MM.1S (cell line): ENCODE data around the gene CNTROB.

Source experiments
- DNase-seq: peaks from one replicate; pipeline ENCODE4 v3.0.0-alpha.2; 2015
- H2AFZ ChIP-seq: fragments of 300-600 bp; sonication (generic); 2 replicates; pipeline ENCODE4 v1.6.0; 2016; ENCODE audit warnings: antibody characterized with exemption, low read length
- H3F3A ChIP-seq: fragments of 300-600 bp; sonication (generic); 2 replicates; pipeline ENCODE4 v1.6.1; 2016; ENCODE audit warnings: mild to moderate bottlenecking, antibody characterized with exemption, low read length, moderate library complexity, mixed read lengths; ENCODE audit not compliant: insufficient read depth
- H3K27ac ChIP-seq: fragments of 300-600 bp; sonication (generic); 2 replicates; pipeline ENCODE4 v1.5.1; 2016; ENCODE audit warnings: mild to moderate bottlenecking, low read length
- H3K27me3 ChIP-seq: fragments of 300-600 bp; sonication (generic); replicated peaks from 2 replicates; pipeline ENCODE4 v1.6.0; 2016; ENCODE audit warnings: low read length; ENCODE audit not compliant: insufficient read depth
- H3K36me3 ChIP-seq: fragments of 300-600 bp; sonication (generic); replicated peaks from 2 replicates; pipeline ENCODE4 v1.6.1; 2016; ENCODE audit warnings: mild to moderate bottlenecking, low read length, mixed read lengths; ENCODE audit not compliant: insufficient read depth
- H3K4me1 ChIP-seq: fragments of 300-600 bp; sonication (generic); 2 replicates; pipeline ENCODE4 v1.6.1; 2016; ENCODE audit warnings: low read length, mixed read lengths
- H3K4me2 ChIP-seq: fragments of 300-600 bp; sonication (generic); 2 replicates; pipeline ENCODE4 v1.6.0; 2016; ENCODE audit warnings: low read depth, low read length
- H3K4me3 ChIP-seq: fragments of 300-600 bp; sonication (generic); 2 replicates; pipeline ENCODE4 v1.5.1; 2016; ENCODE audit warnings: low read length, mixed read lengths
- H3K79me2 ChIP-seq: fragments of 300-600 bp; sonication (generic); 2 replicates; pipeline ENCODE4 v1.6.1; 2016; ENCODE audit warnings: mixed run types, low read length, mixed read lengths
- H3K9ac ChIP-seq: fragments of 300-600 bp; sonication (generic); 2 replicates; pipeline ENCODE4 v1.6.1; 2016; ENCODE audit warnings: low read length, mixed read lengths
- H3K9me2 ChIP-seq: fragments of 300-600 bp; sonication (generic); replicated peaks from 2 replicates; pipeline ENCODE4 v1.6.1; 2016; ENCODE audit warnings: mild to moderate bottlenecking, low read length, mixed read lengths; ENCODE audit not compliant: insufficient read depth
- H3K9me3 ChIP-seq: fragments of 300-600 bp; sonication (generic); replicated peaks from 2 replicates; pipeline ENCODE4 v1.6.1; 2016; ENCODE audit warnings: mild to moderate bottlenecking, low read length, mixed read lengths; ENCODE audit not compliant: insufficient read depth
- H4K20me1 ChIP-seq: fragments of 300-600 bp; sonication (generic); 2 replicates; pipeline ENCODE4 v1.6.1; 2016; ENCODE audit warnings: mild to moderate bottlenecking, low read length, moderate library complexity, mixed read lengths; ENCODE audit not compliant: insufficient read depth
- EZH2 ChIP-seq: fragments of 300-600 bp; sonication (generic); optimal IDR thresholded peaks from 2 replicates; pipeline ENCODE3; 2017; ENCODE audit warnings: low read depth, mild to moderate bottlenecking, antibody characterized with exemption, low read length, mixed read lengths
- EZH2phosphoT487 ChIP-seq: fragments of 300-600 bp; sonication (generic); IDR thresholded peaks from 2 replicates; pipeline ENCODE4 v1.6.1; 2018; ENCODE audit warnings: antibody characterized with exemption, low read length
- TF ChIP-seq, protein P1 (sequence below): fragments of 300-600 bp; sonication (generic); IDR thresholded peaks from 2 replicates; pipeline ENCODE4 v1.5.1; 2016; ENCODE audit warnings: antibody characterized with exemption, low read length, mixed read lengths

CNTROB gene

GRCh38 chr17:7995724-7996123, 63.7 kb downstream of the CNTROB start:
- Histone ChIP-seq H3K79me2 (no peaks in the 10 kb centered on the region), H3K27ac (no peak overlapping the region), H3K9ac (no peak overlapping the region), H3K9me3 (no peaks in the 10 kb centered on the region), H3F3A (peaks cover 8% of the 10 kb centered on the region; the same call in 1 of the 2 replicates), H4K20me1 (no peaks in the 10 kb centered on the region), H3K27me3 (peaks cover 5% of the 10 kb centered on the region; the same call in 1 of the 2 replicates), H3K4me2 (no peak overlapping the region), H2AFZ (no peak overlapping the region), H3K9me2 (no peaks in the 10 kb centered on the region), H3K36me3 (no peaks in the 10 kb centered on the region), H3K4me1 (peaks cover 8% of the 10 kb centered on the region), H3K4me3 (no peak overlapping the region)
- no peak for DNase-seq
- no peak for TF ChIP-seq EZH2
- TF ChIP-seq, protein P1, sequence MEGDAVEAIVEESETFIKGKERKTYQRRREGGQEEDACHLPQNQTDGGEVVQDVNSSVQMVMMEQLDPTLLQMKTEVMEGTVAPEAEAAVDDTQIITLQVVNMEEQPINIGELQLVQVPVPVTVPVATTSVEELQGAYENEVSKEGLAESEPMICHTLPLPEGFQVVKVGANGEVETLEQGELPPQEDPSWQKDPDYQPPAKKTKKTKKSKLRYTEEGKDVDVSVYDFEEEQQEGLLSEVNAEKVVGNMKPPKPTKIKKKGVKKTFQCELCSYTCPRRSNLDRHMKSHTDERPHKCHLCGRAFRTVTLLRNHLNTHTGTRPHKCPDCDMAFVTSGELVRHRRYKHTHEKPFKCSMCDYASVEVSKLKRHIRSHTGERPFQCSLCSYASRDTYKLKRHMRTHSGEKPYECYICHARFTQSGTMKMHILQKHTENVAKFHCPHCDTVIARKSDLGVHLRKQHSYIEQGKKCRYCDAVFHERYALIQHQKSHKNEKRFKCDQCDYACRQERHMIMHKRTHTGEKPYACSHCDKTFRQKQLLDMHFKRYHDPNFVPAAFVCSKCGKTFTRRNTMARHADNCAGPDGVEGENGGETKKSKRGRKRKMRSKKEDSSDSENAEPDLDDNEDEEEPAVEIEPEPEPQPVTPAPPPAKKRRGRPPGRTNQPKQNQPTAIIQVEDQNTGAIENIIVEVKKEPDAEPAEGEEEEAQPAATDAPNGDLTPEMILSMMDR = no peak
- TF ChIP-seq EZH2phosphoT487 = no peak

DNA sequence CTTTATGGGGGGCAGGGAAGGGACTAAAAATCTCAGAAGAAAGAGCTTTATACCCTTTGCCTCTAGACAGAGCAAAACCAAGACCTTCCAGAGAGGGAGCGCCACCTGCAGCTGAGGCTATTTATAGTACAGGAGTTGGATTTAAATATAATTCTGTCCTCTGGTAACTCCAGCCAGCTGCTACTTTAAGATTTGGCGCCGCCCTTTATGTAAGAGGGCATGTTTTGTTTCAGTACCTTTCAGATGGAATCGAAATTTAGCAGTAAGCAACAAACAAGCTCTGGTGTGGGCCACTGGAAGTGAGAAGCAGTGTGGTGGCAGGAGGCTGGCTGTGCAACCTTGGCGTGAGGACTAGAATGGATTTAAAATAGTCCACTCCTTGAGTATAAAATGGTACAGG, 65.2 kb downstream of the CNTROB start:
- Histone ChIP-seq H3K79me2 (no peaks in the 10 kb centered on the region), H4K20me1 (no peaks in the 10 kb centered on the region), H3K27me3 (peaks cover 12% of the 10 kb centered on the region; the same call in 1 of the 2 replicates), H3K9me3 (no peaks in the 10 kb centered on the region), H3K27ac (peak overlapping the region; percentile 49; the same call in 1 of the 2 replicates), H2AFZ (peak overlapping the region; percentile 63), H3K9ac (no peak overlapping the region), H3F3A (peaks cover 8% of the 10 kb centered on the region; the same call in 1 of the 2 replicates), H3K36me3 (no peaks in the 10 kb centered on the region), H3K4me1 (peaks cover 8% of the 10 kb centered on the region), H3K9me2 (no peaks in the 10 kb centered on the region), H3K4me3 (no peak overlapping the region), H3K4me2 (peak overlapping the region; percentile 51)
- TF ChIP-seq, protein P1 = peak; percentile 58
- no peak for TF ChIP-seq EZH2
- no peak for TF ChIP-seq EZH2phosphoT487
- peak; percentile 94 for DNase-seq
